LHCN-M2 (cell line): ENCODE measurements around the gene CCL14. TPM values are rescaled to one million over a fixed set of nuclear protein-coding genes. Genes with fewer than 3 reads are reported as not detected.

Experiments
- DNase-seq: peaks from one replicate; pipeline ENCODE4 v3.0.0-alpha.2; 2012; ENCODE audit warnings: low read depth
- total RNA-seq: library from RNA; depleted of rRNA; stranded (reverse); fragments of >200 nt; gene quantifications from 2 replicates; pipeline ENCODE4 v1.2.3, GENCODE V29; 2014

CCL14 gene
- total RNA-seq, 1 experiment from 2014 or later: not detected

- DNase-seq: no peak
These were observed 4.5 kb upstream of the CCL14 start for GRCh38 chr17:35991075-35991474.

GRCh38 chr17:35988164-35988563, 1.6 kb upstream of the CCL14 start:
- DNase-seq: no peak

GRCh38 chr17:35984140-35984539, 2.4 kb downstream of the CCL14 start:
- DNase-seq: no peak

GRCh38 chr17:35982409-35983191, 3.9 kb downstream of the CCL14 start:
- DNase-seq: no peak

GRCh38 chr17:35981908-35982330, 4.6 kb downstream of the CCL14 start:
- no peak for DNase-seq

GRCh38 chr17:35981246-35981645, 5.3 kb downstream of the CCL14 start, which contains the start of gene CCL16:
Gene CCL16 (minus strand): TSS chr17:35981497. CDS start chr17:35981420, 77 bp downstream.
- no peak for DNase-seq

GRCh38 chr17:35978346-35978745, 8.2 kb downstream of the CCL14 start:
- no peak for DNase-seq

GRCh38 chr17:35977509-35977908, 9.0 kb downstream of the CCL14 start:
- no peak for DNase-seq

- peak; percentile 5 for DNase-seq
These were observed 12.9 kb downstream of the CCL14 start for GRCh38 chr17:35973333-35974260.

- no peak for DNase-seq
These were observed 13.6 kb downstream of the CCL14 start for GRCh38 chr17:35972945-35973332.

- DNase-seq: no peak
These were observed 14.0 kb downstream of the CCL14 start for GRCh38 chr17:35972535-35972934.

- DNase-seq: no peak
These were observed 14.5 kb downstream of the CCL14 start for GRCh38 chr17:35972066-35972465.

GRCh38 chr17:35969558-35970380, 16.8 kb downstream of the CCL14 start:
- peak; percentile 69 for DNase-seq

- DNase-seq: no peak
These were observed 17.9 kb downstream of the CCL14 start for GRCh38 chr17:35968520-35969054.

GRCh38 chr17:35965272-35965671, 21.3 kb downstream of the CCL14 start:
- DNase-seq: no peak

GRCh38 chr17:35963663-35964062, 22.9 kb downstream of the CCL14 start:
- DNase-seq: no peak

GRCh38 chr17:35953720-35954119, 32.8 kb downstream of the CCL14 start:
- DNase-seq: no peak

GRCh38 chr17:35949401-35949800, 37.1 kb downstream of the CCL14 start:
- no peak for DNase-seq

- DNase-seq: no peak
These were observed 38.4 kb downstream of the CCL14 start for GRCh38 chr17:35948092-35948491.

GRCh38 chr17:35947156-35947585, 39.4 kb downstream of the CCL14 start:
- peak; percentile 17 for DNase-seq

GRCh38 chr17:35944151-35944550, 42.4 kb downstream of the CCL14 start:
- DNase-seq: peak; percentile 20
